ENCODE results near the gene TBX21.

The TBX21 gene

DNA sequence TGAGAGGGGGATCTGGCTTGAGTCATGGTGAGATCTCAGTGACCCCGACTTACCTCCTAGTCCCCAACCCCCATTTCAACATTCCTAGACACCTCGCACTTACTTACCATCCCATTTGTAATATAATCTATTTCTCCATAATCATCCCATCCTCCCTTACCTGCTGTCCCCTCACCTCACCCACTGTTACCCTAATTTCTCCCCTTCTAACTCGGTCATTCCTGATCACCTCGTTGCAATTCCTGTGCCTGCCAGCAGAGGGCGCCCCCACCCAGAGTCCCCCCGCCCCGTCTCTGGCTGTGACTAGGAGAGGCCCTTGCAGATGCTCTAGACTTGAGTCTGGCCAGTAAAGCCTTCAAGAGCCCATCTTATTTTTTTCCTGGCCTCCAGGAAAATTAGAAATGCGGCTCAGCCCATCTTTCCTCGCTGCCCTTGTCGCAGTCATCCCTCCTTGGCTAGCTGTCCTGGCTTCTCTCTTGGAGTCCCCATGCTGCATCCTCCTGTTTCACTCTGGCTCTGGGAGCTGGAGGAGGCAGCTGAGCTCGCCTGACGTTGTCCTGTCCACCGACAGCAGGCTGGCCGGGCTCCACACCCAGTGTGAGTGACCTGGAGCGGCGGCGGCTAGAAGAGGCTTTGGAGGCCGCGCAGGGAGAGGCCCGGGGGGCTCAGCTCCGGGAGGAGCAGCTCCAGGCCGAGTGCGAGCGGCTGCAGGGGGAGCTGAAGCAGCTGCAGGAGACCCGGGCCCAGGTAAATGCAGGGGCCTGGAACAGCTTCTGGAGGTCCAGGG, 34.1 kb upstream of the TBX21 start:
- DNase-seq (ENCODE audit: low read depth): peak; percentile 76

DNA sequence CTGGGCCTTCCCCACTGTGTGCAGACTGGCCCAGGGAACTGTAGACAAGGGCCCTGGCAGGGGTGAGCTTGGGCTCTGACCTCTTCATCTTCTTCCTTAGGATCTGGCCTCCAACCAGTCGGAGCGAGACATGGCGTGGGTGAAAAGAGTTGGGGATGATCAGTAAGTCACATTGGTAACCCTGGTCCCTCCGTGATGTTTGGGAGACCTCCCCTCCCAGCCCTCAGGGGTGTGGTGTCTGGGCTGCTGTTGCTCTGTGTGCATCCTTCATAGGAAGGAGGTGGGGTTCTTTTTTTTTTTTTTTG, 33.5 kb upstream of the TBX21 start:
- no peak for DNase-seq (ENCODE audit: low read depth)

DNA sequence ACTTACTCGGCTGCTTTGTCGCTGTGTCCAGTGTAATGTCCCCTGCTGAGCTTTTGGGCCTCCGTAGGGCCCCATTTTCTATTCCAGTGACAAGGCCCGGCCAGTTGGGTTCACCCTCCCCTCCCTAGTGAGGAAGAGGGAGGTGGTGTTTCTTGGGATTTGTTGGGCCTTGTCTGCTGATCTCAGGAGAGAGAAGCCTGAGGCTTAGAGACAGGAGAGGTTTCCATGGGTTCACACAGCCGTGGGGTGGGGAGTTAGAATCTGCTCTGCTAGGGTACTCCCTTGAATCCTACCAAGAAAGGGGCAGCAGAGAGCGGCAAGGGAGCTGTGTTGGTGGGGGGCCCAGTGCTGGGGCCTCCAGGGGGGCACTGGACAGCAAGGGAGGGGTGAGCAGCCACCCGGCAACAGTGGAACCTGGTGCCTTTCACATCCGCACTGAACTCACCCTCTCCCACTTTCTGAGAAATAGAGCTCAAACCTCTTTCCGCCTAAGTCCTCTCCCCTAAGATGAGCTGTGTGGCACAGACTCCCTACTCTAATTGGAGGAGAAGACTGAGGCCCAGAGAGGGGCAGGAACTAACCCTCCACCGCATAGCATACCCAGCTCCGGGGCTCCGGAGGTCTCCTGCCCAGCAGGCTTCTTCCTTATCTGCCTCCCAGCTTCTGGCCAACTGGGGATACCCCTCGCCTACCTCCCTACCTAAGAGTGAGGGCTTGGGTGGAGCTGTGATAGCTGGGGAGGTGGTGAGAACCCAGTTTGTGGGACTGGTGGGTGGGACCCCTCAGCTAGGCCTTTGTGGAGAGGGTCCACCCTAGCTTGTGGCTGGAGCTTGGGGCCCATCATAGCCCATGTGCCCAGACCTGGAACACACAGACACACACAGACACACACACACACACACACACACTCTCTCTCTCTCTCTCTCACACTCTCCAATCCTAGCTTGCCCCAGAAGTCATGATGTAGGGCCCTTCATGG, 32.3 kb upstream of the TBX21 start:
- no peak for DNase-seq (ENCODE audit: low read depth)

DNA sequence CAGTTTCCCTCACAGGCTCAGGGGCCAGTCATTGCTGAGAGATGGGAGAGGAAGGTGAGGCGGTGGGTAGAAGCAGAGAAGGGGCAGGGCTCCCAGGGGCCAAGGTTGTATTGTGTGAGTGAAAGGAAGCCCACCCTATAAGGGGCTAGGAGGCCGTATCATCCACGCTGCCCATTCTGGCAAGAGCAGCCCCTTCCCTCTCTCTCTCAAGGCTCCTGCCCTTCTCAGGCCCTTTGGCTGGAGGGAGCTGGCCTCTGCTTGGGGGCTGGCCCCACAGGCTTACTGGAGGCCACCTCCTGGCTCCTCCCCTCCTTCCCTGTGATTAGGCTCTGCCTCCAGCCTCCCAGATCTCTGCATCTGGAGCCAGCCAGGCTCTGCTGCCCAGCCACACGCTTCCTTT, 31.4 kb upstream of the TBX21 start:
- no peak for DNase-seq (ENCODE audit: low read depth)

DNA sequence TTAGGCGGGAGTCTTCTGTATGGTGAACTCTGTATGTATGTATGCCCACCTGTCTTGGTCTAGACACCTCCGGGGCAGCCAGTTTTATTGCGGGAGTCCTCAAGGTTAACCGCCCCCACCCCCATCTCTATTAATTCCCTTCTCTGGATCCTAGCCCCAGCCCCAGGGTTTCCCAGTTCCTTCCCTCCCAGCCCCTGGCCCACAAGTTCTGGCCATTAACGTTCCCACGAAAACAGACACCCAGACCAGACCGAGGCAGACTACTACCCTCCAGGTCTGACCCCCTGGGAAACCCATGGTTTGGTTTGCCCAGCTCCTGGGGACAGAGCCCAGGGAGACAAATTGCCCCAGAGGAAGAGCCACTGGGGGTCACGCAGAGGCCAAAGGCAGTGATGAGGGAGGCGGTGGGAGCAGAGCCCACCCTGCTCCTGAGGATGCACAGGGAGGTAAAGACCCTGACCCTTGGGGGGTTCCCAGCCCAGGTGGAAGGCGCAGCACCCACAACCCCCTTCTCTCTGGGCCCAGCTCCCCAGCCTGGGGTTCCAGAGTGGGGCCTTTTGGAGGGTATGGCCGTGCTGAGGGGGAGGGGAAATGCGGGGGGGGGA, 30.5 kb upstream of the TBX21 start:
- DNase-seq (ENCODE audit: low read depth): no peak

DNA sequence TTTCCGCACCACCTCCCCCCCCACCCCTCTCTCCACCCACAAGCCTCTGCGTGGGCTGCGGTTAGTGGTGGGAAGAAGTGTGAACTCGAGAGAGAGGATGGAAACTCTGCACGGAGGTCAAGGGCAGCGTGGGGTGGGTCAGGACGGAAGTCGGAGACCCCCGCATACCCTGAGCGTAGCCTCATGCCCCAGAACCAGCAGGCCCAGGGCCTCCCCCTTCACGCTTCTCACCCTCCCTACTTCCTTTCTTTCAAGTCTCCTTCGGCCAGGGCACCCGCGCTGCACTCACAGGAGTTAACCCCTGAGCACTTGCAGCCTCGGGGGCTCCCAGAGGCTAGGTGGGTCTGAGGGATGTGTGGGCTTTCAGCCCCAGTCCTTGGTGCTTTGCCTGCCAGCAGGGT, 29.8 kb upstream of the TBX21 start:
- DNase-seq (ENCODE audit: low read depth): peak; percentile 74

DNA sequence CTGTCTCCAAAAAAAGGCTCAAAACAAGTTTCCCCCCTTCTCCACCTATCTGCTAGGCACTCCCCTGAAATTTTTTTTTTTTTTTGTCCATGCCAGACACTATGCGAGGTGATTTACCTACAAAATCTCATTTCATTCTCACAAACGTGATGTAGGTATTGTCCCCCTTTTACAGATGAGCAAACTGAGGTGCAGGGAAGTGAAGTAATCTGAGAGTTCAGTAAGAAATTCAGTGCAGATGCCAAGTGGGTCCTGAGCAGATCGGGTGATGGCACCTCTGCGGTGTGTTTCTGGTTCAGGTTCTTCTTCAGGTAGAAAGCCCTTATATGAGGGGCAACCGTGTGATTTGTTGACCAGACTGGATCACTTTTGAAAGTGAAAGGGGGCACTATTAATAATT, 29.4 kb upstream of the TBX21 start:
- DNase-seq (ENCODE audit: low read depth): no peak

DNA sequence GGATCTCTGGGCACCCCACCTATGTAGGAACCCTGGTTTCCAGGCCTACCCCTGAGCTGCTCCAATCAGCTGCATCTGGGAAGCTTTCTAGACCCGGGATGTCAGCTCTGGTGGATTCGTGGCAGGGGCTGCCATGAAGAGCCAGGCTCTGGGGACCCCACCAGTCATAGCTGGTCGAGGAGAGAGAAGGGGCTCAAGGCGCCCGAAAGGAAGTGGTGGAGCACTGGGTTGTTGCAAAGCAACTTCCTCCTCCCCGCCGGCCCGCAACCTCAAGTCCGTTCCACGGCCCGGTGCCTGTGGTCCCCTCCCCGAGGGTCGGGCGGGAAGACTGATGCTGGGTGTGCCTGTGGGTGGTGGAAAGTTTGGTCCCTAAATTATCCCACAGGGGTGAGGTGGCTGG, 28.9 kb upstream of the TBX21 start:
- DNase-seq (ENCODE audit: low read depth): no peak

DNA sequence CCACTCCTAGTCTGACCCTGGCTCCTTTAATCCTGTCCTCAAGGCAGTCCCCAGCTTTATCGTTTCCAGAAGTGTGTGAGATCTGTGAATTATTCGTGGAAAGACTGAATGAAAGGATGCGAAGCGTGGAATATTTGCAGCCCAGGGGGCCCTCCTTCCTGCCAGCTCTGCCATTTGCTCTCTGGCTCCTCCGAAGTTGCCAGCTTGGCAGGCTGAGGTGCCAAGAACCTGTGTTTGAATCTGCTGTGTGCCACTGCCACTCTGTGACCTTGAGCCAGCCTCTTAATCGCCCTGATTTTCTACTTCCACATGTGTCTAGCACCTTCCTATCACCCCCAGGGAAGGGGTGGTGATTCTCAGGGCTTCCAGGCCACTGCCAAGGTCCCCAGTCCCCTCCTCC, 28.3 kb upstream of the TBX21 start:
- no peak for DNase-seq (ENCODE audit: low read depth)

DNA sequence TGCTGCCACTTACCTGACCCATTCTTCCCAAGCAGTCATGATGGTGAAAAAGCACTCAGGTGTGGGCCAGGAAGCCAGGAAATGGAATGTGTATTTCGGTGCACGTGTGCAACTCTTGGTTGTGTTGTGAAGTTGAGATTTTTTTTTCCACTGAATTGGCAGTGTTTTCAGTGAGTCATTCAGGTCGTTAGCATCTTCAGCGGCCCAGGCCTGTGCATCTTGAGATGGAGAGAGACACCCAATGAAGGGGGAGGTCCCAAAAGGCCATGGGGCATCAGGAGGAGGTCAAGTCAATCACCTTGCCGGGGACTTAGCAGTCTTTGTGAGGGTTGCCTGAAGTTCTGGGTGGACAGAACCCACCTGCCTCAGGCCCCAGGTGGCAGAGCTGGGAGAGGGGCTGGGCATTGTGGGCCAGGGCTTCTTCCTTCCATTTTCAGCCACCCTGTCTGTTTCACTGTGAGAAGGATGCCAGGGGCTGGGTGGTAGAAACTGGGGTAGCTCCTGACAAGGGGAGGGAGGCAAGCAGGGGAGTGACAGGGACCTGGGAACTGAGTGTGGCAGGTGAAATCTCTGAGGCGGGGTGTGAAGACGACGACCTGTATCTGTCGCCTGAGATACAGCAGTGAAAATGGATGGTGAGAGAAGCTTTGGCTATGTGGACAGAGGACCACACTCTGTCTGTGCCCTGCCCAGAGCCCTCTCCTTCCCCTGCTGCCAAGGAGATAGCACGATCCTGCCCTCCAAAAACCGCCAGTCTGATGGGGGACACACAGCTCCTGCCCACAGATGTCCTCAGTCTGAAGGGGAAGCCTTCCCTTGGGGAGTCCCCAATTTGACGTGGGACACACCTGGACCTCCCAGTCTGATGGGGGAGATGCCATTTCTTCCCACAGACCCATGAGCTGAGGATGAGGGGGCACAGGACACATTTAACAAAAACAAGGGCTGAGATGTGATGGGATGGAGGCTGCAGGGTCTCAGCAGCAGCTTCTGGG, 27.2 kb upstream of the TBX21 start:
- peak; percentile 53 for DNase-seq (ENCODE audit: low read depth)

DNA sequence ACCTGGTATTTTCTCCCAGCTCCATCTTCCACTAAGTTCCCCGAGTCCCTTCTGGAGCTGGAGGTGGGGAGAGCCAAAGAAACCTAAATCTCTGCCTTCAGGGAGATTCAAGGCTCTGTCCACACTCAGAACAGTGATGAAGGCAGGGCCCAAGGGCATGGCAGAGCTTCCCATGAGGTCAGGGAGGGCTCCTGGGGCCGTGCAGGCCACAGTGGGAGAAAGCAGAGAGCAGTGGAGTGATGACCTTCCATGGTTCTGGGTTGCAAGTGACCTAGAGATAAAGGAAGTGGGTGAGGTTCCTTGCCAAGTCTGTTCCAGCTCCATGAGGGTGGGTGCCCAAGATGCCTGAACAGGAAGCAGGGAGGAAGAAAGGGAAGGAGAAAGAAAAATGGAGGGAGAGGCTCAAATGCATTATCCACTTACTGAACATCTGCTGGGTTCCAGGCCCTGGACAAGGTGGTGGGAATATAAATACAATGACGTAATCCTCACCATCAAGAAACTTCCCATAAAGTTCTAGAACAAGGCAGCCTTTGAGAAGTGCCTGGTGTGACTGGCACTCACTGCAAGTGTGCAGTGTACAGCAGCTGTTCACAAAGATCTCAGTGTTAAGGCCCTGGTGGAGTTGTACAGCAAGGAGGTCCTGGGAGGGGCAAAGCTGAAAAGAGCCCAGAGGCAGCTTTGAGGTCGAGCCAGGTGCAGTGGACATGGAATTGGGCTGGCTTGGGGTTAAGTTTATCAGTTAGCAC, 25.8 kb upstream of the TBX21 start:
- DNase-seq (ENCODE audit: low read depth): no peak

DNA sequence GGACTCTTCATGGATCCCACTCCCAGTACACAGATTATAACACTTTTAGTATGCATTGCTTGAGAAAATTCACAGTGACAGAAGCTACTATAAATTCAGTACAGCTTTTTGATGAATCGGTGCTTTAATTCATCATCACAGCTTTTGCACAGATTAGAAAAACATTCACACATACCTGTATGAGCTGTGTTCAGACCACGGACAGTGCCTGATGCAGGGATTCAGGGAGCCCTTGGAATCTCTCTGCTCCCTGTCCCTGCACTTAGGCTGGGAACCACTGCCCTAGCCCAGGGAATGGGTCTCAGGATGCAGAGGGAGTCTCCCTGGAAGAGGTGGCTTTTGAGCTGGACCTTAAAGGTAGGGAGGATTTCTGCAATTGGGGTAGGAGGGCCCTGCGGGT, 25.2 kb upstream of the TBX21 start:
- DNase-seq (ENCODE audit: low read depth): no peak

DNA sequence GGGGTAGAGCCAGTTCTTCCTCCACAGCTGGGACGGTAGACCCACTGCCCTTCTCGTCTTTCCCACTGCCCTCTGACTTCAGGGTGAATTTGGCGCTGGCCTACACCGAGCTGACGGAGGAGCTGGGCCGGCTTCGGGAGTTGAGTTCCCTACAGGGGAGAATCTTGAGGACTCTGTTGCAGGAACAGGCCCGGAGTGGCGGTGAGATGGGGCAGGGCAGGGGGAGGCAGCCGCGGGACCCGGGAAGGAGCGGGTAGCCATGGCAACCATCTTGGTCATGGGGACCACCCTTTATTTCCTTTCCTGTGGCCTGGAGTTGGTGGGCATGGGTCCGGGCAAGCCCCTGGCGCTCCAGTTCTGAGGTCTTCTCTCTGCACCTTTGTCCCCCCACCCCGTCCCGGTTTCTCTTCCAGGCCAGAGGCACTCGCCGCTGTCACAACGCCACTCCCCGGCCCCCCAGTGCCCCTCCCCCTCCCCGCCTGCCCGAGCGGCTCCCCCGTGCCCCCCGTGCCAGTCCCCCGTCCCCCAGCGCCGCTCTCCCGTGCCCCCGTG, 24.6 kb upstream of the TBX21 start:
- no peak for DNase-seq (ENCODE audit: low read depth)

DNA sequence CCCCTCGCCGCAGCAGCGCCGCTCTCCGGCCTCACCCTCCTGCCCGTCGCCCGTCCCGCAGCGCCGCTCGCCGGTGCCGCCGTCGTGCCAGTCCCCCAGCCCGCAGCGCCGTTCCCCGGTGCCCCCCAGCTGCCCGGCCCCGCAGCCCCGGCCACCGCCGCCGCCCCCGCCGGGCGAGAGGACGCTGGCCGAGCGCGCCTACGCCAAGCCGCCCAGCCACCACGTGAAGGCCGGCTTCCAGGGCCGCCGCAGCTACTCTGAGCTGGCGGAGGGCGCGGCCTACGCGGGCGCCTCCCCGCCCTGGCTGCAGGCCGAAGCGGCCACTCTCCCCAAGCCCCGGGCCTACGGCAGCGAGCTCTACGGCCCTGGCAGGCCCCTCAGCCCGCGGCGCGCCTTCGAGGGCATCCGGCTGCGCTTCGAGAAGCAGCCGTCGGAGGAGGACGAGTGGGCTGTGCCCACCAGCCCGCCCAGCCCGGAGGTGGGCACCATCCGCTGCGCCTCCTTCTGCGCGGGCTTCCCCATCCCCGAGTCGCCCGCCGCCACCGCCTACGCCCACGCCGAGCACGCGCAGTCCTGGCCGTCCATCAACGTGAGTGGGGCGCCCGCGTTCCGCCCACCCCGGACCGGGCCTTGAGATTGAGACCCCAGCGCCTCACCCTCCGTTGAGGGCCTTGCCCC, 24.0 kb upstream of the TBX21 start:
- DNase-seq (ENCODE audit: low read depth): no peak

DNA sequence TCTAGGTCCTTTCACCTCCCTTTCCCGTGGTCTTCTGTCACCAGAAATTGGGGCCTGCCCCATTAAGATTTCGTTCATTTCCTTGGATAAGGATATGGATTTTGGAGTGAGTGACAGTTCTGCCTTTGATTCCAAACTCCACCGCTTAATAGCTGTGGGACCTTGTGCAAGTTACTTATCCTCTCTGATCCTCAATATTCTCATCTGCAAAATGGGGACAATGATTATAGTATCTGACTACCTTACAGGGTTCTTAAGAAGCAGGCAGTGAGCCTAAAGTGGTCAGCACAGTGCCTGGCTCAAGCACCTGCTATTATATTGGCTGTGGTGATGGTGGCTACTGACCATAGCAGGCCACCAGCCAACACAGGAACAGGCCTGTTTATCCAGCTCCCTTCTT, 23.4 kb upstream of the TBX21 start:
- DNase-seq (ENCODE audit: low read depth): no peak

DNA sequence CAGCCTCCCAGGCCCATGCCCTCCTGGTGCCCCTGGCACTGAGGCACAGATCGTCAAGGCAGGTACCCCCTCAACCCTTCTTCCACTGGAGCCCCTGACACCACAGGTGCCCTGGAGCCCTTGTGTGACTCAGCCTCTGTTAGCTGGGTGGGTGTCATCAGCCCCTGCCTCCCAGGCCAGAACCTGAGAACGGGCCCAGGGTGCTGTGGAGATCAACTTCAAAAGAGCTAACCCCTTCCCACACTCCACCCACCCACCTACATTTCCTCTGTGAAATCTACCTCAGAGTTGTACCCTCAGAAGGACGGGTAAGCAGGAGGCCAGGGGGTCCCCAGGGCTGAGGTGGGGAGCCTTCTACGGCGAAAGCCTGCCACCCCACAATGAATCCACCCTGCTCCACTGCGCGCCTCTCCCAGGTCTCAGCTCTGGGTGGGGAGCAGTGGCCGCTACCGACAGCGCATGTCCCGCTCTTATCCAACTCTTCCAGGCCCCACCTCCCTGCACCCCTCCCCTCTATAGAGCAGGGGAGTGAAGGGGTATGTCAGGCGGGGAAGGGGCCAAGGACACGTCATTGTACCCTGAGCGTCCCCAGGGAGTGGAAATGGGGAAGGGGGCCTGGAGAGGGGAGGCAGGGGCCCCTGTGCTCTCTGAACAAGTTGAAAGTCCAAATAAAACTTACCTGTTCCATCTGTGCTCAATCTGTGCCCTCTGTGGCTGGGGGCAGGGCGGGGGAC, 21.5 kb upstream of the TBX21 start:
- no peak for DNase-seq (ENCODE audit: low read depth)

DNA sequence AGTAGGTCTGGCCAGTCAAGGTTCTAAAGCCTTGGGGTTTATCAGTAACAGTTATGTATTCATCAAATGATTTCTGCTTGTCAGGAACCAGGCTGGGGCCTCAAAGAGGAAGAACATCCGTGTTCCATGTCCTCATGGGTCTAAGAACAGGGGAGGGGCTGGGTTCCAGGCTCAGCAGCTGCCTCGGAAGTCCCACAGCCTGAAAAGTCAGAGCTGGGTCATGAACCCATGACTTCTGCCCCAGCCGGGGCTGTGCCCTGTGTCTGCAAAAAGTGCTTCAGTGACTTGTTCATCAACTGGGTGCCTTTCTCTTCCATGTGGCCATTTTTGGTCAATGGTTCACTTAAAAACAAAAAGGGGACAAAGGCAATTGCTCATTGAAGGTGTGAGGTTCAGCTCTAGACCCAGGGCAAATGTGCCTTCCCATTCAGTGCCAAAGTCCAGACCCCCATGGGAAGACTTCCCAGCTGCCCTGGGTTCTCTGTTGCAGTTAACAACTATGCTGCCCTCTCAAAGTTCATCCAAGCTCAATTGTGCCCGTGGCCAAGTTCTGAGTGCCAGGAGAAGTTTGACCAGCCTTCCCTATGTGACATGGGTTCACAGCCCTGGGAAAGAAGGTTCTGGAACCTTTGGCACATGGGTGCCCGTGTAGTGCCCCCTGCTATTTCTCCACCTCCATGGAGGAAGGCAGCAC, 20.6 kb upstream of the TBX21 start:
- DNase-seq (ENCODE audit: low read depth): no peak

DNA sequence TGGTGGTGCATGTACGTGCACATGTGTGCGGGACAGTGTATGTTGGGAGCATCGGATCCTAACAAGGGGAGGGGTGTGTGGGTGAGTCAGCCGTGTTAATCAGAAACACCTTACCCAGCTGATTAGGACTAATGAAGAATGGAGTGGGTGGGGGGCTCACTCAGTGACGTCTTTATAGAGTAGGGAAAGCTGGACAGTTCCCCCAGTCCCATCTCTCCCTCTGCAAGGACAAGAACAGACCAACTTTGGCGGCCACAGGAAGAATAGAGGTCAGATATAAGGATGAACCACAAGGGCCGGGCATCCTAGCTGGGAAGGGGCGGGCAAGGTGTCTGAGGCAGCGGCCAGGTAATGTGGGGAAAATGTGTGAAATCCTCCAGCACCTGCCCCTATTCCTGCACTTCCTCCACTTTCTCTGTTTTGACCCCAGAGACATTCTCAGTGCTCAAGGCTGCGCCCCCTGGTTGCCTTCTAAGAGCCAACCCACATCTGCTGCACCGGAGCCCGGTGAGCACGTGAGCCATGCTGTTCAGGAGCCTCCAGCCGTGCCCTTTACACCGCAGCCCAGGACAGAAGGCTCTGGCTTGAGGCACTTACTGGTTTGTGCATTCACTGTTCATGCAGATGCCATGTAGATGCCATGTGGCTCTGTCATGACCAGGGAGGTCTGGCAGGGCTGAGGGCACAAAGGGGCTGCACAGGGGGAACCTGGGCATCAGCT, 18.9 kb upstream of the TBX21 start:
- DNase-seq (ENCODE audit: low read depth): no peak
